NT2/D1 (cell line): ENCODE measurements around the gene SFXN3.

ENCODE experiments used
- SUZ12 ChIP-seq: IDR thresholded peaks from 2 replicates; pipeline ENCODE4 v1.6.1; 2011; ENCODE audit not compliant: insufficient read length, insufficient read depth; ENCODE audit errors: extremely low read depth
- YY1 ChIP-seq: IDR thresholded peaks from 2 replicates; pipeline ENCODE4 v1.6.1; 2011; ENCODE audit not compliant: insufficient read length, insufficient read depth
- ZNF274 ChIP-seq: IDR thresholded peaks from 2 replicates; pipeline ENCODE4 v1.6.1; 2011; ENCODE audit warnings: mild to moderate bottlenecking, low read depth, low read length

GRCh38 chr10:101003639-101004206 is 27.3 kb upstream of the SFXN3 start:
- TF ChIP-seq ZNF274 (no peak), YY1 (no peak), SUZ12 (no peak)
